HG02798 (cell line): ENCODE measurements around the gene PLEKHM1.
A peak's percentile ranks its signal among the peaks of the same experiment; 100 is the strongest.

Source experiments
- ATAC-seq: cut with Tn5 transposase; IDR thresholded peaks from one replicate; pipeline ENCODE4 v1.9.1; 2021; ENCODE audit warnings: mild to moderate bottlenecking; ENCODE audit not compliant: unreplicated experiment, poor library complexity

PLEKHM1 gene

DNA sequence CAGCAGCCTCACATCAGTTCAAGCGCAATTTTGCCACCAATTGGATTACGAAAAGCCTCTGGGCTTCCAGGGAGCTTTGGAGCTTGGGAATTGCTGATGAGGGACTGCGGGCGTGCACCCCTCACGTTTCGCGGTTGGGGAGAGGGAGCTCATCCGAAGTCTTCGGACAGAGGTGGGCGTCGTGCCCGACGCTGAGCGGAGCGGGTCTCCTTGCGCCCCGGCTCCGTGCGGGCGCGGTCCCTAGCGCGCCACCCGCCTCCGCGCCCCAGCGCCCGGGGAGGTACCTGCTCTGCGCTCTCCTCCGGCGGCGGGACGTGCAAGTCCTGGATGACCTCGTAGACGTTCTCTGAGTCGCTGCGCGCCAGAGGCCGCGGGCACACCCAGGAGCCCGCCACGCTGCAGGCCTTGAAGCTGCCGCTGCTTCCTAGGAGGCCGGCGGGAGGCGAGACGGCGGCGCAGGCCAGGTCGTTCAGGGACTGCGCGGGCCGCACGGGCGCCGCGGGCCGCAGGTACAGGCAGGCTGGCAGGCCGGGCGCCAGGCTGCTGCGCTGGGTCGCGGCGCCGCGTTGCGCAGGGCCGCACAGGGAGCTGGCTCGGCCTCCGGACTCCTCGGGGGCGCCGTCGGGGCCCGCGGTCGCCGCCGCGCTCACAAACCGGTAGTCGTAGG is 61.0 kb downstream of the PLEKHM1 start:
- no peak for ATAC-seq

DNA sequence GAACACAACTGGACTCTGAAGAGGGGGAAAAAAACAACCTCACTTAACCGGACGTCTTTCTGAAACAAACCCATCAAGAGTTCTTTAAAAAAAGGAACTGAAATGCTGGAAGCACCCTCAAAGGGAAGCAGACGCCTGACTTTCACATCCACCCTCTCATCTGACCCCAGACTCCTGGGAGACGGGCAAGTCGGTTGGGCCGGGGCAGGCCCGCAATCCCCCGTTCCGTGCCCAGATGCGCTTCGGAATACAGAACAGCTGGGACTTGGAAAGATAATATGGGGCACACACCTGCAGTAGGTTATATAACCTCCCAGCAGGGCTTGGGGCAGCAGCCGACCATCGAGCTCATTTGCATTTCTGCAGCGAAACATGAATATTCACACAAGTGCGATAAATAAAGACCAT is 61.6 kb downstream of the PLEKHM1 start:
- no peak for ATAC-seq

DNA sequence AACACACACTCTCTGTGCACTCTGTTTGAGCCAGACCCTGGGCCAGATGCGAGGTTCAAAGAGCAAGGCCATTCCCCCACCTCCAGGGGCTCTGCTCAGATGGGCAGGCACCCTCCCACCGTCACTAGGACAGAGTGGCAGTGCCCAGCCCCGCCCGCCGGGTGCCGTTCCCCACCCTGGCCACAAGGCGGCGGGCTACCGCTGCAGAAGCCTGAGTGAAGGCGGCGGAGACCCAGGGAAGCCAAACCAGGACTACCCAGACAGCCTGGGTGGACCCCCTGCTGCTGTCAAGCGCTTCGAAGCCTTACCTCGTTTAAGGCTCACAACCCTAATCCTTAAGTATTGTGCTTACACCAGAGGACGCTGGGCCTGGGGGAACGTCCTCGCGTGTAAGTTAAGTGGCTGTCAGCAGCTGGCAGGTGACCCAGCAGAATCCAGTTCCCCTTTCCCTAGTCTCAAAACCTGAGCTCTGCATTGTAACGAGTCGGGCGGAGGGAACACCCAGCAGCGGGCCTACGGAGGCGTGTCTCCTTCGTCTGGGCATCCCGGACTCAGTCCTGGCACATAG is 62.4 kb downstream of the PLEKHM1 start:
- peak; percentile 46 for ATAC-seq

DNA sequence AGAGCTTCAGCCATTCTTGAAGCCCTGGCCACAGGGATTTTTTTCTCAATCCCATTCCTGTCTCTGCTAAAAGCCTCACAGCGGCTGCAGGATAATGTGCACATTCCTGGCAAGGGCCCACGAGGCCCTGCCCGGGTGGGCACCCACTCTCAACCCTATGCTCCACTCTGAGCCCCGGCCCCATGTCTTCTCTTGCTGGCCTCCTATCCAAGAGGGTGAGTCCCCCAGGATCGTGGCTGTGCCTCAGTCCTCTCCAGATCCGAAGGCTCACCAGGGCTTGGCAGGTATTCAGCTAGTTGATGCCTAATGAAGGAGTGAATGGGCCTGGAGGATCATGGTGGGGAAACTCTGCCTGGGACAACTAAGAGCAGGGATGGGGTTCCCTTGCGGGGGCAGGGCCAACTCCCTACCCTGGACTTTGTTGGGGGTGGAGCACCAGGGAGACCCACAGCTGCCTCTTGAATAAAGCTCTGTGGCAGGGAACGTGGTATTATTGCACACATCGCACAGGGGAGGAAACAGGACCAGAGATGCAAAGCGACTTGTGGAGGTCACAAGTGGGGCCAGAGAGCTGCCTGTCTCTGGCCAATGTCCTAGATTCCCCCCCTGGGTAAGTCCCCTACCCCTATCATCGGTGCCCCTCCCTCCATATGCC is 63.2 kb downstream of the PLEKHM1 start:
- ATAC-seq, result no peak

DNA sequence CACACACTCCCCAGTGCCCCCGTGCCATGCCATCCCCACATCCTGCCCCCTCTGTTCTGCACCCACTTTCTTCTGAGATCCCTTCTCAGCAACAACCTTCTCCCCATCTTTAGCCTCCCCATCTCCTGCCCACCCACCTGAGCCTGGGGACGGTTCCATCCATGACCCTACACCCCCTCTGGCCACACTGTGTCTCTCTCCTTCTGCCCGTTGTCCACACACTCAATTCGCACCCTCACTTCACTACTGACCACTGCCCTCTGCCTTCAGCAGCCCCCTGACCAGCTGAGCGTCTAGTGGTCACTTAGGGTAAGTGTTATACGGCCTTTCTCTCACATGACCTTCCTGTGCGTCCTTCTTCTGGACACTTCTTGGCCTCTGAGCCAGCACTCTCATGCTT is 64.0 kb downstream of the PLEKHM1 start:
- ATAC-seq, result no peak

DNA sequence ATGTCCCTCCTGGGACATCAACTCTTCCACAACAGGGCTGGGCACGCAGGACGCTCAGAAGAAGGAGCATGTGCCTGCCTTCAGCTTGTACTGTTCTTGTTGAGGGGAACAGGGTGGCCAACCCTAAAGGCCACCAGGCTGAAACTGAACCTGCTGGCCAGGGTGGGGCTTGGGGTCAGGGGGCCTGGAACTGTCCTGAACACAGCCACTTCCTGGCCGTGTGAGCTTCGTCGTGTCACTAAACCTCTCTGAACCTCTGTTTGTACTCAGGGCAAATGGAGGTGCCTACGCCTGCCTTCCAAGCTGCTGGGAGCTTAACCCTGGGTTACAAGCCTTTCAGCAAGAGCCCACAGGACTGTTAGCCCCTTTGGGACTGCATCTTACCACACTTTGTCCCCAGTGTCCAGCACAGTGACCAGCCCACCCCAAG is 64.5 kb downstream of the PLEKHM1 start:
- no peak for ATAC-seq

DNA sequence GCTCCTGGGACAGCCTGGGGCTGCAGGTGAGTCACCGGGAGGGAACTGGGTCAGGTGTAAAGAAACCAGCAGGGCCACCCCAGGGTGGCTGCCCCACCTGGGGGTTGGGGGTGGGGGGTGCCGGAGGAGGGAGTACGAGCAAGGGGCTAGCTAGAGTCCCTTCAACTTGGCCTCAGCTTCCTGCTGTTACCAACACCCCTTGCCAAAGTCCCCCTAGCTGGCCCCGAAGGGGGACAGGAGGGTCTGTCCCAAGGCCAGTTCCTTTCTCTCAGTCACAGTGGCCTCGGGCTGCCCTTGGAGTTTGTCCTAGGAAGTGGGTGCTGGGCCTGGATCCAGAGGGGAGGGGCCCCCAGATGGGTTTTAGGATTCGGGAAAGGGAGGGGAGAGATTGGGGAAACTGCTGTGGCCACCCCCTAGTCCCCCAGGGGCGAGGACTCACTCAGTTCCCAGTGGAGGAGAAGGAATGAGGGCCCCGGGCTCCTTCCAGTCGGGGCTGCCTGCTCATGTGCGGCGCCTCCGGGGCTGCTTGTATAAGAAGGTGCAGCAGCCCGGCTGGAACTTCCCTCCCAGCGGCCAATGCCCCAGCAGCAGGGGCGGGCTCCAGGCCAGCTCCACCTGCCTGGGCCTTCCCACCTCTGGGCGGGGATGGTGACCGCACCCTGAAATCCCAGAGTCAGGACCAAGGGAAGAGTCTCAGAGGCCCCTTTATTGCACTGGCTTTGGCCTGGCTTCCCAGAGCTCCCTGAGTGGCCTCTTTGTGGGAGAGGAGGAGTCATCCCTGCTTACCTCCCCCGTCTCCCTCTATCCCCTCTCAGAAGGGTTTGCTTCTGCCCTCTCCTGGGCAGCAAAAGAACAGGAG is 65.2 kb downstream of the PLEKHM1 start:
- ATAC-seq, result no peak

DNA sequence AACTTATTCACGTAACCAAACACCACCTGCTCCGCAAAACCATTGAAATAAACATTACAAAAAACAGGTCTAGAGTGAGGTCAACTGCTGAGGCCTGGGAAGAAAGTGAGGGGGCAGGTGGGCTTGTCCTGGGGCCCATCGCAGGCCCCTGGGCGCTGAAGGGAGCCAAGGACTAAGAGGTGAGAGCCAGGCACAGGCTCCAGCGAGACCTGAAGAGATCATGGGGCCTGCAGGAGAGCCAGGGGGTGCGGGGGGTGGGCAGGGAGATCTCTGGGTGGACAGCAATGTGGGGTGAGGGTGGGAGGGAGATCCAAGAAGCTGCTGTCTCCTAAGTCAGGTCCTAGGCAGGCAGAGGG is 65.8 kb downstream of the PLEKHM1 start:
- no peak for ATAC-seq

DNA sequence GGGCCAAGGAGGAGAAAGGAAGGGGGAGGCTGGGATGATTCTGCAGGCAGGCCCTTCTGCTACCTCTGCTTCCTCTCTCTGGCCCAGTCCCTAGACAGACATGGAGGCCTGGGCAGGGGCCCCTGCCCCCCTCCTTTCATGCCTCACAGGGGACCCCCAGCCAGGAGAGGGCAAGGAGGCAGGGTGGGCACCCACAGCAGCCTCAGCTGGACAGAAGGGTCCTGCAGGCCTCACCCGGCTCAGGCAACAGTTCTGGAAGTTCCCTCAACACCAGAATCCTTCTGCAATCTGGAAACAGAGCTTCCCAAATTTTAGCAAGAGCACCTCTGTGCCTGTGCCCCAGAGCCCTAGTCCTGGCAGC is 66.6 kb downstream of the PLEKHM1 start:
- no peak for ATAC-seq

DNA sequence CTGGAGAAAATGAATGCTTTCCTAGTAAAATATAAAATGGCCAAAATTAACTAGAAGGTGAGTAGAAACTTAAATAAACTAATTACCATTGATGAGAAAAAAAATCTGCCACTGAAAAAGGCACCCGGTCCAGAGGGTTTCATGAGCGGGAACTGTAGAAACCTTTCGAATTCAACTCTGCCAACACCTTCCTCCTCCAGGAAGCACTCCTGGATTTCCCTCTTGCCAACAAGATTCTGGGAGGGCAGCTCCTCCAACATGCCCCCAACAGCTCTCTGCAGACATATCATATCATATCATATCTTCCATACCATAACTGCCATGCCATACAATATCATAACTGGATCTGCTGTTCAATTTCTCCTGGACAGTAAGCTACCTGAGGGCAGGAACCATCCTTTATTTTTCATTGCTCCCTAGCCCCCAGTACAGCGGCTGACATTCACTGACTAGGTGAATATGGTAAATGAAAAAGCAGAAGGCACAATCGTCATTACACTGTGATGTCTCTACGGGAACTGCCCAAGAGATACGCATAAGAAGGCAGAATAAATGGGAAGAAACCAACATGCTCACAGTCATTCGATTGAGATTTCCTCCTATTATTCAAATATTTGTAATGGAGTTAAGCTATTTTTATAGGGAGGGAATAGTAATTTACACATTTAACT is 67.1 kb downstream of the PLEKHM1 start:
- no peak for ATAC-seq

DNA sequence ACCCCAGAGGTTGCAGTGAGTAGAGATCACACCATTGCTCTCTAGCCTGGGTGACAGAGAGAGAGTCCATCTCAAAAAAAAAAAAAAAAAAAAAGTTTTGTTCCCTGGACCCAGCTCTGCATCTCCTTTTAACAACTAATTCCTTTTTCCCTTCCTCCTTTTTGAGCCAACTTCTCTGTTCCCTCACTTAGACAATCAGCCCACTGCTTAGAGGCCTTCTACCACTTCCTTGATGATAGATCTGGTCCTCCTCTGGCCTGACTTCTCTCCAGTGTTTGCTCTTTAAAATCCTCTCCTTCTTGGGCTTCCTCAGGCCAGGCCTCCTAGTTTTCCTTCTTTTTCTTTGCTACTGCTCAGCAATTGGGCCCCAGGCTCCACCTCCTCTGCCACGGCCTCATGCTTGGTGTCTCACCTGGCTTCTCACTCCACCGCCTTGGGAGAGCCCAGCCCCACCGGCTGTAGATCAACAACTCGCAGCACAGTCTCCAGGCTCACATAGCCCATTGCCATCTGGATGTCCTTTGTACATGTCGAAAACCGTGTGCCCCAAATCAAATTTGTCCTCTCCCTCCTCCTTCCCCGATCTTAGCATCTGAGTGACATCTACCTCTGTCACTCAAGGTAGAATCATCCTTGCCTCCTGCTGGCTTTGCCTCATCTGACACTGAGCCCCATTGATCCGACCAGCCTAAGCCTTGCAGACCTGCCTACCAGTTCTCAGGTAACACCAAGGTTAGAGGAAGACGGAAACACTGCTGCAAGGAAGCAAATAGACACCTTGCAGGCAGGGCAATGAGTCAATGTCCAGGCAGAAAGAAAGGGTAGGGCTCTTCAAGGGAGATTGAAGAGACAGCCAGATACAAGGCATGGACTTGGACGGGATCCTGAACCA is 75.3 kb downstream of the PLEKHM1 start:
- no peak for ATAC-seq

DNA sequence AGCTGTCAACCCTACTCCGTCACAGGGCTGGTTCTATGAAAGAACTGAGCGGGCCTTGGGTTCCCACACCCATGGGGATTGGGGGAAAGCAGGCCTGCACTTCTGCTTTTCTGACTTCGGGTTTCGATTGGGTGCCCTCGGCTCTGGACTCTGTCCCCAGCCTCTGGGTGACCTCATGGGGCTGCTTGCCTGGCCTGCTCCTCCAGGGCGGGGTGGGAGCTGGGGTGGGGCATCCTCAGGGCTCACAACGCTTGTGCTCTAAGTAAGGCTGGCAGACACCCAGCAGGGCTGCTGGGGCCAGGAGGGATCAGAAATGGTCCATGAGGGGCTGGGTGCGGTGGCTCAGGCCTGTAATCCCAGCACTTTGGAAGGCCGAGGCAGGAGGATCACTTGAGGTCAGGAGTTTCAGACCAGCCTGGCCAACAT is 77.0 kb downstream of the PLEKHM1 start:
- ATAC-seq, result peak; percentile 38

DNA sequence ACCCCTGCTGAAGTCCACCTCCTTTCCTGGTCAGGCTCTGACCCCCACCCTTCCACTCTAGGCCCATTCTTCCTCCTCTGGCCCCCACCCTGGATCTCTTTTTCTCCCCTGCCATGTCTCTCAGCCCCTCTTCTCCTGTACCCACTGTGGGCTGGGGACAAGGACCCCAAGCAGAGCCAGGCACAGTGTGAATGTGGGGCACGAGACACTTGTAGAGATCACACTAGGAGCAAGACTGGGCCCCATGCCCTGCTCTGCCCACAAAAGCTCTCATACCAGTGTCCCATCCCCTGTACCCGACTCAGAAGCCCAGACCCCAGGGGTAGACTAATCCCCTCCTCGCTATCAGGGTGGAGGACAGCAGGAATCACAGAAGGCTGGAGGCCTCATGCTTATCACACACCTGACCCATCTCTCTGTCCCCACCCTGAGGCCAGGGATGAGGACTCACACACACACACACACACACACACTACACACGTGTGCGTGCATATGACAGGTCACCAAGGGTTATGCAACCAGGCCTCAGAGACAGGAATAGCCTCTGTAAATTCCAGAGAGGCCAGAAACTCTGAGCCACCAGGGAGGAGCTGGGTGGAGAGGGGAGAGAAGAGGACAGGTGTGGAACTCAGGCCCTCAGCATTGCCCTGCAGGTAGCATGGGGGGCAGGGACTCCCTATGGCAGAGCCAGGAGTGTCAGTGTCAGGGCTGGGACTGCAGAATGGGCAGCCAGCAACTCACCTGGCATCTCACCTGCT is 79.0 kb downstream of the PLEKHM1 start:
- no peak for ATAC-seq

DNA sequence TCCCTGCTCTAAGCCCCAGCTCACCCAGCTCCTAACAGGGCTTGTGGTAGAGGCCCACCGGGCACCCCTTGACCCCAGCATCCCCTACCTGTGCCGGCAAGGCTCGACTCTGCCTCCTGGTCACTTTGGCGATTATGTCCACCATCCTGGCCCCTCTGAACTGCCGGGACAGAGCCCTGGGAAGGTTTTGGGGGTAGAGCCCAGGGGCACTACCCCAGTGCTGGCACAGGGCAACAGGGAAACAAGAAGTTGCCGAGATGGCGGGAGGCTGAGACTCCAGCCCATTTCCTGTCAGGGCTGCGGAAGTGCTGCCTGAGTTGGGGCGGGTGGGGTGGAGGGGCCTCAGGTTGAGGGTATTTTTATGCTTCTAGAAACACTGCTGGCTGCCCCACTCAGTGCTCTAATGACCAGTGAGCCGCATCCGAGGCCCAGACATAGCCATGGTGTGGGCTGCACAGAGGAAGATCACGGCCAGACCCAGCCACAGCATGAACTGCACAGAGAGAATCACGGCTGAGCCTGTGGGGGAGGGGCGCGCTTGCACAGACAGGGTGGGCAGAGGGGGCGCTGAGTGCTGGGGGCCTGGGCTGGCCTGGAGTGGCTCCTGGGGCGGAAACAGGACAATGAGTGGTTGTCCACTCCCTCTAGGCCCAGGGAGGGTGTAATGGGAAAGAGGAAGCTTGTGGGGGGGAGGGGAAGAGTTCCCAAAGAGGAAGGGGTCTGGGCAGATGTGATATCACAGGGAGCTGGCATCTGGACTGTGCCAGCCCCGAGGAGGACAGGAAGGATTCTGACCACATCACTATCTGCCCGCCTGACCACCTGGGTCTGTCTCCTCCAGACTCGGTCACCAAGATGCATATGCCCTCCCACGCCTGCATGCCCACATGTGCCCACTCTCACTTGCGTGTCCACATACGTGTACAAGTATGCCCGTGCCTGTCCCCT is 80.1 kb downstream of the PLEKHM1 start:
- ATAC-seq, result peak; percentile 38

DNA sequence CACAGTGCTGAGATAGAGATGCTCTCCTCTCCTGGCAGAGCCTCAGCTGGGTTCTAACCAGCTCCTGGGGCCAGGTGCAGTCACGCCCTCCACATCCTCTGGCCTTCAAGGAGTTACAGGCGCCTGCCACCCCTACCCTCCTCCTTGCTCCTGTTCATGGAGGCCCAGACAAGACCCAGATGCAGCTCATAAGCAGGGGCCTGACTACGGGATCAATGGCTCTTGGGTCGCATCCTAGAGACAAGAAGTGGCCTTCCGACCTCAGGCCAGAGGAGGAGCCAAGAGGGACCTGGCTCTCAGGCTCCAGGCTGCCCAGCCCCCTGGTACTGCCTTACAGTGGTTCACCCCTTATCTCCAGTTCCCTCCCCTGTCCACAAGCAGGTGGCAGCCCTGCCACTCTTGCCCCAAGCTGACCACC is 80.9 kb downstream of the PLEKHM1 start:
- no peak for ATAC-seq

DNA sequence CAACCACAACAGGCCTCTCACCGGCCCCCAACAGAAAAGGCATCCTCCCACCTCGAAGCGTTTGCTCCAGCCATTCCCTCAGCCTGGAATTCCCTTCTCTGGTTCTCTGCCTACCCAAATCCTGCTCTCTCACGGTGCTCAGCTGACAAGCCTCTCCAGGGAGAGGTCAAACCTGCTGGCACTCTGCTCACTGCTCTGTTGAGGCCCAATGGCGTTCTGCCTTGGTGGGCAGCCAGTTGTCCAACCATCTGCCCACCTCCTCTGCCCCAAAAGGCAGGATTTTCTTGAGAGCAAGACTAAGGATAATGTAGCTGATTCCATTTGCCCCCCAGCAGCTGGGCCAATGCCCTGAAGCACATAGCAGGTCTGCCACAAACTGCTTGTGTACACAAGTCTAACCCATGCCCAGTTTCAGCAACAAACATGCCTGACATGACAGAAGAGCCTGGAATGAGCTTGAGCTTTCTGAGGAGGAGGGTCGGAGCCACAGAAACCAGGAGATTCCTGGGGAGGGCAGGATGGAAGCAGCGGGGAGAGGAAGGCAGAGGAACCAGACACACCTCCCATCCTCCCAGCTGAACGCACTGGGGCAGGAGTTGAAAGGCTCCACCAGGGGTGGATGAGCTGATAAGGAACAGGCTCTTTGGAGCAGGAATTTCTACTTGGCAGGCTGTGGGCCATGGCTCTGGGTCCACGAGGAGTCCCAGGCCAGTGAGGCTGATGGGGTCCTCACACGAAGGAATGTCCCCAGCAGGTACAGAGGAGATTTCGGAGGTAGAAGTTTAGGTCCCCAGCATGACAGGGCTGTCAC is 81.7 kb downstream of the PLEKHM1 start:
- ATAC-seq, result no peak

DNA sequence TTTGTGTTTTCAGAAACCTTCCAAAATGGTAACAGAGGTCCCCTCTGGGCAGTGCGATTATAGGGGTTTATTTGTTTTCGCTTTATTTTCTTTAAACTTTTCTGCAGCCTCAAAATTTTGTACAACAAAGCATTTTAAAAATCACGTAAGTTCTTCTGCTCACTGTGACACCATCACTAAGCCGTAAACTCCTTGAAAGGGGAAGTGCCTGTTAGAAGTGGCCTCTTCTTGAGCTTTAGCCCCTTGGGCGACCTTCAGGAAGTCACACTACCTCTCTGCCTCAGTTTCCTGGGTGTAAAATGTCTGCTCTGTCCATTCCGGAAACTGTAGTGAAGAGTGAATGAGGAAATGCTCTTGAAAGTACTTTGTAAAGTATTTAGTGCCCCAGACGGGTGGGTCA is 84.4 kb downstream of the PLEKHM1 start:
- ATAC-seq, result no peak
